ENCODE measurements around the gene STON2.

DNA sequence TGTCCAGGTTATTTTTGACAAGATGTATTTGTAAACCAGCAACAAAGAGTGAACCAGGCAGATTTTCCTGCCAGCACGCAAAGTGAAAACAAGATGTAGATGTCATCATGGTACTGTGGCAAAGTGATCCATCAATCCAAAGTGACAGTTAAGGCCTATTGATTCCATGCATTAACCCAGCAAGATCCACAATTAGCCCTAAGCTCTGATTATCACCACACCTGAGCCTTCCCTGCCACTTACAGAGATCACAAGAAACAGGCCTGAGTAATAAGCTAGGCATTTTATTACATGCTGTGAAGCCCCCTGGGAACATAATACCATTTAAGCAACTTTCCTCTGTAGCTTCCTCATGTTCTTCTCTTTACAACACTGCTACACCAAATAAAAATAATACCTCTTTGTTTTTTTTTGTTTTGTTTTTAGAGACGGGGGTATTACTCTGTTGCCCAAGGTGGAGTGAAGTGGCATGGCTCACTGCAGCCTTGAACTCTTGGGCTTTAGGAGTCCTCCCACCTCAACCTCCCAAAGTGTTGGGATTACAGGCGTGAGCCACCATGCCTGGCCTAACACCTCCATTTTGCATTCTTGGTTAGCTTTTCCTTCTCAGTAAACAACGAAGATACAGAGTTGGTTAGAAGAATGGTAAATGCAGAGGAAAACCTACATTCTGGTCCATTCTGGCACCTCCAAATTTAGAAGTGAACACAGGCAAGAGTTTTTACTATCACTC, 85.5 kb downstream of the STON2 start:
- TF ChIP-seq CTCF (conservative IDR thresholded peaks at IDR 0.05; ENCODE audit: low read depth, low read length) (no peak), EZH2 (IDR thresholded peaks at IDR 0.05; ENCODE audit: low read length, unreplicated experiment) (no peak)
